HTERT RPE-1 (cell line): ENCODE data around the gene LYSMD4.

Experiments
- in situ Hi-C: fragments of 300-500 bp; cut with MboI; formaldehyde crosslinking; loops from 4 replicates; pipeline ENCODE4 v1.14.3; 2020; ENCODE audit warnings: low sequenced_read_pairs

Gene LYSMD4

GRCh38 chr15:99706557-99707303 is 26.5 kb downstream of the LYSMD4 start:
- in situ Hi-C loops = no loop called here

DNA sequence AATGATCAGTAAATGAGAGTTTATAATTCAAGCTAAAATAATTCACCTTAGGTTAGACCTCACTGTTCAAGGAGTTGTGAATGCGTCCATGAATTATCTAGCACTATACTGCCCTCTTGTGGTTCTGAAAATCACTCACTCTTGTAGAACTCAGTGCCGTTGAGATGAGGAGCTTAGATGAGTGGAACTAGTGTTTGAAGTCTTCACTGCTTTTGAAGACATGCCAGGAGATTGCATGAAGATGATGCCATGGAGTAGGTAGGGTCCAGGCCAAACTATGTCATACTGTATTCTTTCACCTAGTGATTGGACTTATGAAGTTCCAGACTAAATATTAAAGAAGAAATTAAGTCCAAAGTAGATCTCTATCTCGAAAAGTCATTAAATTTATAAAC is 28.8 kb downstream of the LYSMD4 start:
- in situ Hi-C loops = no loop called here

GRCh38 chr15:99703603-99704443 is 29.4 kb downstream of the LYSMD4 start:
- in situ Hi-C loops = no loop called here

GRCh38 chr15:99702895-99703602 is 30.2 kb downstream of the LYSMD4 start:
- in situ Hi-C loops = no loop called here

DNA sequence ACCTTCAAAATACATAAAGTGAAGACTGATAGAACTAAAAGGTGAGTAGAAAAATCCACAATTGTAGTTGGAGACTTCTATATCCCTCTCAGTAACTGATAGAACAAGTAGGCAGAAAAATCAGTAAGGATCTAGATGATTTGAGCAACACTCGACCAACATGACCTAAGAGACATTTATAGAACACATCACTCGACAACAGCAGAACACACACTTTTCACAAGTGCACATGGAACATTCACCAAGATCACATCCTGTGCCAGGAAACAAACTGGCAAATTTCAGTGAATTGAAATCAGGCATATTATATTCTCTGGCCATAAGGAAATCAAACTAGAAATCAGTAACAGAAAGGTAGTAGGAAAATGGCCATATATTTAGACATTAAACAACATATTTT is 37.1 kb downstream of the LYSMD4 start:
- in situ Hi-C loops = no loop called here

DNA sequence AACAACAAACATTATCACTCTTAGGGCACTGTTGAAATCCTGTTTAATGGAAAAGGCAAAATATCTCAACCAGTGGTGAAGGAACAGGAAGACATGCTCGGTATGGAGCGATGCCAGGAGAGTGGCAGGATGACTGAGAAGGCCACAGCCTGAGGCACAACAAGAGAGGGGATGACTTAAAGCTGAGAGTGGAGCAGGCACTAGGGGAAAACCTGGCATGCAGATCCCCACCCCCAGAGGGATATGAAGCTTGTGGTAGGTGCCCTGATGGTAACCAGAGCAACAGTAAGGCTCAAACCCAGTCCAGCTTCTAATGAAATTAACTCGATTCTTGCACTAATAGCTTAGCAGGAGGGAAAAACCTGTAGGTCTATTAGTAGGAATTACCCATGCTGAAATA is 40.4 kb downstream of the LYSMD4 start:
- in situ Hi-C loops = no loop called here

GRCh38 chr15:99686290-99686689 is 46.9 kb downstream of the LYSMD4 start:
- in situ Hi-C loops = no loop called here

DNA sequence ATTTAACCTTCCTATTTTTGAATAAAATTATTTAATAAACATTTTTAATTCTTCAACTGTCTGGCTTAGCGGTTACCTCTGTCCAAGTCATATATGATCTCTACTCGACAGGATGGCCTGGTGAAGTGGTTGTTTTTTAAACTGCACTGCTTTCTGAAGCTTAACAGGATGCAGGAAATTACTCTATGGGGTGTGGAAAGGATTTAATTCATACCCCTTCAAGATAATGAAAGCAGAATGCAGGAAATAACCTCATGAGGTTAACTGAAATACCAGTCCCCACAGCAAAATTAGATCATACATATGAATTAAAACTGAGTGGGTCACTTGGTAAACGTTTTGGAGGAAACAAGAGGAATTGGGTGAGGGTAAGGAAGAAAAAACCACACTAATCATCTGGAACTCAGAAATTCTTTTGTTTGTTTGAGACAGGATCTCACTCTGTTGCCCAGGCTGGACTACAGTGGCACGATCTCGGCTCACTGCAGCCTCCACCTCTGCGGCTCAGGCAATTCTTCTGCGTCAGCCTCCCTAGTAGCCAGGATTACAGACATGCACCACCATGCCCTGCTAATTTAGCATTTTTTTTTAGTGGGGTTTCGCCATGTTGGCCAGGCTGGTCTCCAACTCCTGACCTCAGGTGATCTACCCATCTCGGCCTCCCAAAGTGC is 50.1 kb downstream of the LYSMD4 start:
- in situ Hi-C loops = no loop called here

DNA sequence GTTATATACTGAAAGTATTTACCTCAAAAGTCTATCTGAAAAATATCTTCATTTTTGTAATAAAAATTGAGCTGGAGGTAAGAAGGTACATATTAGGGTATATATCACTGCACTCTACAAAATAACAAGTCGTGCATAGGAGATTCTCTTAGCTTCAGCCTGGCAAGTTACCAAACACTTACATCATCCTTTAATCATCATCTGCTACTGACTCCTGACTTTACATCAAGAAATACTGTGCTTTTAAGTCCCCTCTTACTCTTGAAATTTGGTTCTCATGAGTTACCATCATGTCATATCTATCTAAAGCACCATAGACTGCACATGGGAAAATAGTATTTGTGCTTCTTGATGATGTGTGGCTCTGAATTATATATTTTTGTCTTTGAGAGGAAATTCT is 50.8 kb downstream of the LYSMD4 start:
- in situ Hi-C loops = no loop called here

DNA sequence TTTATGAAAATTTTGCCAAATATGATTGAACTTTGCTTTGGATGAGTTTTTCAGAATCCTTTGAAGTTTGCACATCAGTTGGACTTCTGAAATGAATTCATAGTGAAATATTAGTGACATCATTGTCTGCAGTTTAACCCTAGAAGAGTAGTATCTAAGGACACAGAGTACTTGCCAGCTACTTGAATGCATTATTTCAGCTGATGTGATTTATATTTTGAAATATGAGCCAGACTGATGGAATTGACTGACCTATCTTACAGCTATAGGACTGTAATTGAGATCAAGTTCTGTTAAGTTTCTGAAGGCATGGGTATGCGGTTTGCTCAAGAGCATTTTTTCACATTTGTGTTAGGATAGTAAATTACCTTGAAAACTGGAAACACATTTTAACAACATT is 51.2 kb downstream of the LYSMD4 start:
- in situ Hi-C loops = no loop called here

GRCh38 chr15:99680276-99680675 is 53.0 kb downstream of the LYSMD4 start:
- in situ Hi-C loops = no loop called here

DNA sequence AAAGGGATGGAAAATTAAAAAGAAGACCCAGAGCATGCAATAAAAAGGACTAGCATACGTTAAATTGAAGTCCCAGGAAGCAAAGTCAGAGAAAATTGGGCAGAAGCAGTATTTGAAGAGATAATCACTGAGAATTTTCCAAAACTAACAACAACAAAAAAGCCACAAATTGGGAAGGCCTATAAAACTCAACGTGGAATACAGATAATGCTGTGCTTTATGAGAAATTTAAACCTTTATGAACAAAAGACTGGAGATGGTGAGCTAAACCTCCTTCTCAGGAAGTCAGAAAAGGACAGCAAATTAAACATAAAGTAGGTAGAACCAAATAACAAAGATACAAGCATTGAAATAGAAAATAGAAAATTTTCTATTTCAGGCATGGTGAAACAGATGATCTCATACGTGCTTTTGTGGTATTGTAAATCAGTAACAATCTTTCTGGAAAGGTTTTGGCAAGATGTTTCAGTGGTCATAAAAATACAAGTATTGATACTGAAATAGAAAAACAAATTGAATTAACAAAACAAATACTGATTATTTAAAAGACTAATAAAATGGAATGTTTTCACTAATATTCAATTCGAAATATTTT is 55.6 kb downstream of the LYSMD4 start:
- in situ Hi-C loops = no loop called here
